Transverse colon (tissue), 4 donors: Measurements from ENCODE around the gene CCL20.

ENCODE experiments used
- CTCF ChIP-seq, 5 experiments: fragments of 200-600 bp in 3 of 5; fragments of 450-650 bp in 2 of 5; sonication (generic) in 3 of 5; IDR thresholded peaks; 1 replicate in 2 of 5; 2 replicates in 3 of 5; pipeline ENCODE4 v1.5.1; 2016 to 2017; ENCODE audit warnings: antibody characterized with exemption in 5 of 5, inconsistent platforms in 3 of 5, mild to moderate bottlenecking in 2 of 5, moderate library complexity in 1 of 5
- EP300 ChIP-seq: sonication (generic); formaldehyde crosslinking; IDR thresholded peaks from one replicate; pipeline ENCODE4 v1.6.1; 2017; ENCODE audit warnings: antibody characterized with exemption, low read depth
- POLR2A ChIP-seq: fragments of 450-650 bp; IDR thresholded peaks from one replicate; pipeline ENCODE4 v1.6.1; 2016; ENCODE audit warnings: antibody characterized with exemption, mild to moderate bottlenecking, moderate library complexity
- POLR2AphosphoS5 ChIP-seq, 3 donors: sonication (generic); formaldehyde crosslinking; IDR thresholded peaks; one replicate each; pipeline ENCODE4 v1.6.1; 2016; ENCODE audit warnings: antibody characterized with exemption in 3 of 3

- no peak for TF ChIP-seq CTCF (IDR thresholded peaks at IDR 0.05)
- TF ChIP-seq POLR2AphosphoS5 (IDR thresholded peaks at IDR 0.05), result no peak
- TF ChIP-seq EP300, result no peak
- TF ChIP-seq POLR2A, result no peak
Observed at GRCh38 chr2:227815066-227815465, 1.4 kb downstream of the CCL20 start.
